ENCODE results near the gene C3AR1. TPM values are rescaled to one million over a fixed set of nuclear protein-coding genes. Genes with fewer than 3 reads are reported as not detected.

The C3AR1 gene
- total and polyA plus RNA-seq, 2 of the 13 experiments (the other 11 are each of a cell fraction or from before 2014, with no cell fraction given), result not detected

GRCh38 chr12:8026291-8026900 is 39.8 kb downstream of the C3AR1 start (continued):
- TF ChIP-seq HMGXB3 (CRISPR knock-in tag; IDR thresholded peaks at IDR 0.05; ENCODE audit: borderline replicate concordance) (no peak), MYC (CRISPR knock-in tag; IDR thresholded peaks at IDR 0.05; ENCODE audit: borderline replicate concordance) (no peak), SRSF1 (optimal IDR thresholded peaks at IDR 0.05; ENCODE audit: low read depth, low read length) (no peak), SSRP1 (CRISPR knock-in tag; IDR thresholded peaks at IDR 0.05) (no peak), TP53 (CRISPR knock-in tag; conservative IDR thresholded peaks at IDR 0.05) (no peak), RAD21 (CRISPR knock-in tag; IDR thresholded peaks at IDR 0.05) (no peak), ESRRA (CRISPR knock-in tag; IDR thresholded peaks at IDR 0.05; ENCODE audit: low read depth) (no peak), ZNF556 (CRISPR knock-in tag; IDR thresholded peaks at IDR 0.05; ENCODE audit: borderline replicate concordance) (no peak), KDM1A (CRISPR knock-in tag; IDR thresholded peaks at IDR 0.05) (no peak), HNRNPL (IDR thresholded peaks at IDR 0.05; ENCODE audit: low read depth, low read length) (no peak), ZNF350 (CRISPR knock-in tag; IDR thresholded peaks at IDR 0.05; ENCODE audit: borderline replicate concordance, low read depth) (no peak), BRF2 (CRISPR knock-in tag; IDR thresholded peaks at IDR 0.05) (no peak), NFYB (CRISPR knock-in tag; IDR thresholded peaks at IDR 0.05) (peak; percentile 94), TARDBP (CRISPR knock-in tag; IDR thresholded peaks at IDR 0.05) (no peak; the same call in 1 of the 2 replicates), ZSCAN30 (CRISPR knock-in tag; IDR thresholded peaks at IDR 0.05) (no peak), SP5 (CRISPR knock-in tag; IDR thresholded peaks at IDR 0.05; ENCODE audit: borderline replicate concordance, low read depth) (no peak), ZNF382 (CRISPR knock-in tag; IDR thresholded peaks at IDR 0.05; ENCODE audit: borderline replicate concordance) (no peak), HNF4G (IDR thresholded peaks at IDR 0.05; ENCODE audit: borderline replicate concordance, low read depth, low read length) (no peak), HNF4G (CRISPR knock-in tag; IDR thresholded peaks at IDR 0.05; ENCODE audit: borderline replicate concordance, low read depth) (no peak), TFAP4 (IDR thresholded peaks at IDR 0.05; ENCODE audit: borderline replicate concordance, low read depth) (no peak), MTF2 (CRISPR knock-in tag; IDR thresholded peaks at IDR 0.05; ENCODE audit: borderline replicate concordance) (no peak), KDM5A (IDR thresholded peaks at IDR 0.05; ENCODE audit: borderline replicate concordance, low read length) (peak; percentile 61), TFDP1 (CRISPR knock-in tag; IDR thresholded peaks at IDR 0.05; ENCODE audit: borderline replicate concordance) (no peak)

Data from HepG2 (cell line).